ENCODE measurements around the gene CCDC78. TPM values are rescaled to one million over a fixed set of nuclear protein-coding genes. Genes with fewer than 3 reads are reported as not detected.

CCDC78 gene
- total RNA-seq, 1 donor from 2014 or later, result not detected

DNA sequence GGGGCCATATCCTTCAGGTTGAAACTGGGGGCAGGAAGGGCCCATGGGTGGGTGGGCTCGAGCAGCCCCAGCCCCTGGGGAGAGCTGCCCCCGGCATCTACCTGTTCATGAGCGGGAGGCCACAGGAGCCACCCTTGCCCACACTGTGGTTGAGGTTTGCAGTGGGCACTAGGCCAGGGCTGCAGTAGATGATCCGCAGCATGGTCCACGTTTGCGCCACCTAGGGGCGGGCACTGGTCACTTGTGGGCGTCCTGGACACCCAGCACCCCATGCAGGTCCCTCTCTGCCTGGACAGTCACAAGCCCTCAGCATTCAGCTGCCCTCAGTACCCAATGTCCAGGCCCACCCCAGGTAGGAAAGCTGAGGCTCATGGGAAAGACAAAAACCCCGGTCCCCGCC, 40.3 kb downstream of the CCDC78 start:
- H3K4me3 ChIP-seq (ENCODE audit: low read length in 3 of 3), result no peak overlapping the region
- H3K27ac ChIP-seq (ENCODE audit: low read depth, low read length), result no peak overlapping the region
- no peaks in the 10 kb centered on the region for H3K9me3 ChIP-seq (ENCODE audit: control insufficient read depth in 3 of 3, low read length in 3 of 3)
- H3K4me1 ChIP-seq (ENCODE audit: control insufficient read depth in 3 of 3, insufficient read depth in 3 of 3, low read length in 3 of 3), result peaks cover 56 to 86% (median 57%) of the 10 kb centered on the region in 3 donors
- H3K9ac ChIP-seq (ENCODE audit: low read depth in 1 of 3, low read length in 3 of 3), result no peak overlapping the region
- H3K36me3 ChIP-seq (ENCODE audit: control insufficient read depth in 3 of 3, insufficient read depth in 3 of 3, low read length in 3 of 3), result peaks cover 22 to 37% (median 26%) of the 10 kb centered on the region in 3 donors
- H3K27me3 ChIP-seq (ENCODE audit: control insufficient read depth in 3 of 3, insufficient read depth in 3 of 3, low read length in 3 of 3), result peaks cover under 1 to 2% (median 2%) of the 10 kb centered on the region in 3 donors

GRCh38 chr16:684961-685696, 41.1 kb downstream of the CCDC78 start:
- Histone ChIP-seq H3K9me3 (ENCODE audit: control insufficient read depth in 3 of 3, low read length in 3 of 3) (no peaks in the 10 kb centered on the region), H3K4me3 (ENCODE audit: low read length in 3 of 3) (peak overlapping the region in 1 of 3 donors; percentile 41), H3K36me3 (ENCODE audit: control insufficient read depth in 3 of 3, insufficient read depth in 3 of 3, low read length in 3 of 3) (peaks cover 22 to 37% (median 26%) of the 10 kb centered on the region in 3 donors), H3K27me3 (ENCODE audit: control insufficient read depth in 3 of 3, insufficient read depth in 3 of 3, low read length in 3 of 3) (no peaks in the 10 kb centered on the region), H3K4me1 (ENCODE audit: control insufficient read depth in 3 of 3, insufficient read depth in 3 of 3, low read length in 3 of 3) (peaks cover 57 to 84% (median 60%) of the 10 kb centered on the region in 3 donors), H3K9ac (ENCODE audit: low read depth in 1 of 3, low read length in 3 of 3) (no peak overlapping the region), H3K27ac (ENCODE audit: low read depth, low read length) (no peak overlapping the region)

DNA sequence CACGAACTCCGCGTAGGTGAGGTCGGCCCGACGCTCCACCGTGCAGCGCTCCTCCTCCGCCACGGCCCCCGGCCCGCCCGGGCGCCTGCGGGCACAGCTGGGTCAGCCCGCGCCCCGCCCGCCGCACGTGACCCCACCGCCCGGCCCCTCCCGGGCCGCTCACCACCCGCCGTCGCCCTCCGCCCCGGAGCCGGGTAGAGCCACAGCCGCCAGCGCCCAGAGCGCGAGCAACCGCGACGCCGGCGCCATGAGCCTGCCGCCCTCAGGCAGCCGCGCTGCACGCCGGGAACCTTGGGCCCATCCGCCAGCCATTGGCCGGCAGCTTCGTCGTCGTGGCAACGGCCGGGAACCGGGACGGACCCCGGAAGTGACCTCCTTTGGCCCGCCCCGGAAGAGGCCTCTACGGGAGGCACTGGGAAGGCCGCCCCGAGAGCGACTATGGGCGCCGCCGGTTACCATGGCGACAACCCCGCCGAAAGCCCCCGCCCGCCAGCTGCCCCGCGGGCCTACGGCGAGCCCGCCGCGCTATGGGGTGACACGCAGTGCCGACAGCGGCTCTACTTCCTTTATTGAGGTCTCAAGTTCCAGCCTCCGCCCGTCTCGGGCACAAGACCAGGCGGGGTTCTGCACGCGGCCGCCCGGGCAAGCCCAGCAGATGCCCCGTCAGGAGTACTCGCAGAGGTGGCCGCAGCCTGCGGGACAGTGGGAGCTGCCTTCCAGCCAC, 42.0 kb downstream of the CCDC78 start, which contains the start of gene JMJD8:
TSS of gene JMJD8 (minus strand) at position 264 of the 724 bp plus-strand sequence. CDS start at position 249, 15 bp downstream.
- no peaks in the 10 kb centered on the region for H3K27me3 ChIP-seq (ENCODE audit: control insufficient read depth in 3 of 3, insufficient read depth in 3 of 3, low read length in 3 of 3)
- H3K9me3 ChIP-seq (ENCODE audit: control insufficient read depth in 3 of 3, low read length in 3 of 3), result no peaks in the 10 kb centered on the region
- H3K36me3 ChIP-seq (ENCODE audit: control insufficient read depth in 3 of 3, insufficient read depth in 3 of 3, low read length in 3 of 3), result peaks cover 22 to 37% (median 26%) of the 10 kb centered on the region in 3 donors
- H3K27ac ChIP-seq (ENCODE audit: low read depth, low read length), result peak within 1 kb of the TSS; percentile 54
- H3K4me1 ChIP-seq (ENCODE audit: control insufficient read depth in 3 of 3, insufficient read depth in 3 of 3, low read length in 3 of 3), result peaks cover 53 to 82% (median 56%) of the 10 kb centered on the region in 3 donors
- H3K9ac ChIP-seq (ENCODE audit: low read depth in 1 of 3, low read length in 3 of 3), result peak within 1 kb of the TSS; percentile 51 to 82 (median 62)
- peak within 1 kb of the TSS; percentile 72 to 87 (median 81) for H3K4me3 ChIP-seq (ENCODE audit: low read length in 3 of 3)

DNA sequence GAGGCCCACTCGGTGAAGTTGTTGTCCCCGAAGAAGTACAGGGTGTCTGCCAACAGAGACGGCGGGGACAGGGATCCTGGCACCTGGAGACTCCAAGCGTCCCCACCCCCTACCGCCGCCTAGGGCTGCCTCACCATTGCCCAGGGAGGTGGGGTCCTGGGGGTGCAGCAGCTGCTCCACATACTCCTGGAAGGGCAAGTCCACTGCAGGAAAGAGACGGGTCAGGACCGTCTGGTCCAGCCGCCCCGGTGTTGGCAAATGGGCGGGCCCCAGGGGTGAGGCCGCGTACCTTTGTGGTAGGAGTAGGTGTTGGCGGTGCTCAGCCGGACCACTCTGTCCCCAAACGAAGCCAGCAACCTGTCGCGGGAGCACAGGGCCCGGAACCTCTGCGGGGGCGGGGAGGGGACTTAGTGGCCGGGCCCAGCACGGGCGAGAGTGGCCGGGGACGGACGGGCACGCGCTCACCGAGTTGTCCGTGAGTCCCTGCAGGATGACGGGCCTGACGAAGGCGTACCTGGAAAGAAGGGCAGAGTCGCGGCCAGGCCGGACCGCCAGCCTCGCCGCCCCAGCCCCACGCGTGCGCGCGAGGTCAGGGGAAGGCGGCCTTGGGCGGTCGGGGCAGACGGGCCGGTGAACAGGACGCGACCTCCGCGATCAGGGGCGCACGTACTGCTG, 42.7 kb downstream of the CCDC78 start:
- no peaks in the 10 kb centered on the region for H3K9me3 ChIP-seq (ENCODE audit: control insufficient read depth in 3 of 3, low read length in 3 of 3)
- peak overlapping the region; percentile 33 to 79 (median 62) for H3K9ac ChIP-seq (ENCODE audit: low read depth in 1 of 3, low read length in 3 of 3)
- H3K27me3 ChIP-seq (ENCODE audit: control insufficient read depth in 3 of 3, insufficient read depth in 3 of 3, low read length in 3 of 3), result no peaks in the 10 kb centered on the region
- peaks cover 22 to 37% (median 26%) of the 10 kb centered on the region in 3 donors for H3K36me3 ChIP-seq (ENCODE audit: control insufficient read depth in 3 of 3, insufficient read depth in 3 of 3, low read length in 3 of 3)
- no peak overlapping the region for H3K27ac ChIP-seq (ENCODE audit: low read depth, low read length)
- peak overlapping the region; percentile 59 to 87 (median 81) for H3K4me3 ChIP-seq (ENCODE audit: low read length in 3 of 3)
- peaks cover 50 to 75% (median 52%) of the 10 kb centered on the region in 3 donors for H3K4me1 ChIP-seq (ENCODE audit: control insufficient read depth in 3 of 3, insufficient read depth in 3 of 3, low read length in 3 of 3)

DNA sequence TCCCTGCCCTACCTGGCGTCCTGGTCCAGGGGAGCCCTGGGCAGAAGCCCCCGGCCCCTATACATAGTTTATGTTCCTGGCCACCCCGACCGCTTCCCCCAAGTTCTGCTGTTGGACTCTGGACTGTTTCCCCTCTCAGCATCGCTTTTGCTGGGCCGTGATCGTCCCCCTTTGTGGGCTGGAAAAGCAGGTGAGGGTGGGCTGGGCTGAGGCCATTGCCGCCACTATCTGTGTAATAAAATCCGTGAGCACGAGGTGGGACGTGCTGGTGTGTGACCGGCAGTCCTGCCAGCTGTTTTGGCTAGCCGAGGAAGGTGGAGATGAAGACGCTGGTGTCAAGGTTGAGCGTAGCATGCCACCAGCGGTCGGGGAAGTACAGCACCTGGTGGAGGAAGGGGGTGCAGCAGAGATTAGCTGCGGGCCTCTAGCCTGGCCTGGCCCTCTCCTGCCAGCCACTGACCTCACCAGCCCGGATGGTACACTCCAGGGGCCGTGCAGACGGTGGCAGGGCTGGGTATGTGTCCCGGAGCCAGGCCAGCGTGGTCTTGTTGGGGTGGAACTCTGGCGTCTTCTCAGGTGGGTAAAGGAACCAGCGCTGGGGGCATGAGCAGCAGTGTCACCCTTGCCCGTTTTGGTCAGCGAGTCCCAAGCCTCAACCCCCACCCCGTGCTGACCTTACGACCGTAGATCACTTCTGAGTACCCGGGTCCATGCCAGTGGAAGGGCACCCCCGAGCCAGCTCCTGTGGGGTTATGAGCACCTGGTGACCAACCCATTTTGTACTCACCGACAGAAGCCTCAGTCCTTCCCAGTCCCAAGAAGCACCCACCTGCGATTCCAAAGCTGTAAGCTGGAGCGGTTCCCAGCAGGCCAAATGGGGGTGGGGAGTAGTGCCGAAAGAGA, 43.5 kb downstream of the CCDC78 start:
- H3K9me3 ChIP-seq (ENCODE audit: control insufficient read depth in 3 of 3, low read length in 3 of 3), result no peaks in the 10 kb centered on the region
- H3K4me1 ChIP-seq (ENCODE audit: control insufficient read depth in 3 of 3, insufficient read depth in 3 of 3, low read length in 3 of 3), result peaks cover 48 to 69% (median 50%) of the 10 kb centered on the region in 3 donors
- peak overlapping the region in 1 of 3 donors; percentile 79 for H3K9ac ChIP-seq (ENCODE audit: low read depth in 1 of 3, low read length in 3 of 3)
- H3K4me3 ChIP-seq (ENCODE audit: low read length in 3 of 3), result peak overlapping the region in 2 of 3 donors; percentile 81 to 87
- H3K36me3 ChIP-seq (ENCODE audit: control insufficient read depth in 3 of 3, insufficient read depth in 3 of 3, low read length in 3 of 3), result peaks cover 21 to 35% (median 26%) of the 10 kb centered on the region in 3 donors
- no peaks in the 10 kb centered on the region for H3K27me3 ChIP-seq (ENCODE audit: control insufficient read depth in 3 of 3, insufficient read depth in 3 of 3, low read length in 3 of 3)
- H3K27ac ChIP-seq (ENCODE audit: low read depth, low read length), result no peak overlapping the region

- Histone ChIP-seq H3K27me3 (ENCODE audit: control insufficient read depth in 3 of 3, insufficient read depth in 3 of 3, low read length in 3 of 3) (peaks cover 0 to 4% (median 0%) of the 10 kb centered on the region in 3 donors), H3K27ac (ENCODE audit: low read depth, low read length) (no peak overlapping the region), H3K36me3 (ENCODE audit: control insufficient read depth in 3 of 3, insufficient read depth in 3 of 3, low read length in 3 of 3) (peaks cover 16 to 27% (median 26%) of the 10 kb centered on the region in 3 donors), H3K4me3 (ENCODE audit: low read length in 3 of 3) (peak overlapping the region; percentile 10 to 86 (median 85)), H3K4me1 (ENCODE audit: control insufficient read depth in 3 of 3, insufficient read depth in 3 of 3, low read length in 3 of 3) (peaks cover 48 to 60% (median 50%) of the 10 kb centered on the region in 3 donors), H3K9me3 (ENCODE audit: control insufficient read depth in 3 of 3, low read length in 3 of 3) (no peaks in the 10 kb centered on the region), H3K9ac (ENCODE audit: low read depth in 1 of 3, low read length in 3 of 3) (peak overlapping the region in 1 of 3 donors; percentile 93)
Measured at GRCh38 chr16:681746-682427, 44.4 kb downstream of the CCDC78 start.

- peak overlapping the region; percentile 79 for H3K27ac ChIP-seq (ENCODE audit: low read depth, low read length)
Measured at GRCh38 chr16:680967-681745, 45.1 kb downstream of the CCDC78 start.

GRCh38 chr16:680625-680945, 45.7 kb downstream of the CCDC78 start:
- H3K27ac ChIP-seq (ENCODE audit: low read depth, low read length), result peak overlapping the region; percentile 79
- peaks cover 43 to 52% (median 50%) of the 10 kb centered on the region in 3 donors for H3K4me1 ChIP-seq (ENCODE audit: control insufficient read depth in 3 of 3, insufficient read depth in 3 of 3, low read length in 3 of 3)
- H3K27me3 ChIP-seq (ENCODE audit: control insufficient read depth in 3 of 3, insufficient read depth in 3 of 3, low read length in 3 of 3), result peaks cover 0 to 9% (median 0%) of the 10 kb centered on the region in 3 donors
- H3K9me3 ChIP-seq (ENCODE audit: control insufficient read depth in 3 of 3, low read length in 3 of 3), result no peaks in the 10 kb centered on the region
- H3K4me3 ChIP-seq (ENCODE audit: low read length in 3 of 3), result peak overlapping the region; percentile 81 to 86 (median 85)
- H3K9ac ChIP-seq (ENCODE audit: low read depth in 1 of 3, low read length in 3 of 3), result peak overlapping the region; percentile 86 to 93 (median 88)
- peaks cover 16 to 23% (median 22%) of the 10 kb centered on the region in 3 donors for H3K36me3 ChIP-seq (ENCODE audit: control insufficient read depth in 3 of 3, insufficient read depth in 3 of 3, low read length in 3 of 3)

More at GRCh38 chr16:680967-681745, 45.1 kb downstream of the CCDC78 start:
- Histone ChIP-seq H3K36me3 (ENCODE audit: control insufficient read depth in 3 of 3, insufficient read depth in 3 of 3, low read length in 3 of 3) (peaks cover 16 to 23% (median 22%) of the 10 kb centered on the region in 3 donors), H3K4me3 (ENCODE audit: low read length in 3 of 3) (peak overlapping the region; percentile 81 to 86 (median 85)), H3K4me1 (ENCODE audit: control insufficient read depth in 3 of 3, insufficient read depth in 3 of 3, low read length in 3 of 3) (peaks cover 47 to 55% (median 50%) of the 10 kb centered on the region in 3 donors), H3K27me3 (ENCODE audit: control insufficient read depth in 3 of 3, insufficient read depth in 3 of 3, low read length in 3 of 3) (peaks cover 0 to 7% (median 0%) of the 10 kb centered on the region in 3 donors), H3K9me3 (ENCODE audit: control insufficient read depth in 3 of 3, low read length in 3 of 3) (no peaks in the 10 kb centered on the region), H3K9ac (ENCODE audit: low read depth in 1 of 3, low read length in 3 of 3) (peak overlapping the region; percentile 86 to 93 (median 88))
